Prostate gland (tissue), 2 donors: Measurements from ENCODE around the gene HOXD9.

Experiments used
- POLR2A ChIP-seq: fragments of 450-650 bp; IDR thresholded peaks from one replicate; pipeline ENCODE4 v1.6.1; 2016; ENCODE audit warnings: antibody characterized with exemption, mild to moderate bottlenecking
- POLR2AphosphoS5 ChIP-seq: sonication (generic); formaldehyde crosslinking; IDR thresholded peaks from one replicate; pipeline ENCODE4 v1.6.1; 2017; ENCODE audit warnings: antibody characterized with exemption
- TF ChIP-seq, protein P1 (sequence below), 4 experiments: fragments of 200-600 bp in 2 of 4; fragments of 450-650 bp in 2 of 4; sonication (generic) in 2 of 4; IDR thresholded peaks; 1 replicate in 3 of 4; 2 replicates in 1 of 4; pipeline ENCODE4 v1.5.1; 2016 to 2019; ENCODE audit warnings: antibody characterized with exemption in 4 of 4, mild to moderate bottlenecking in 2 of 4, moderate library complexity in 2 of 4

DNA sequence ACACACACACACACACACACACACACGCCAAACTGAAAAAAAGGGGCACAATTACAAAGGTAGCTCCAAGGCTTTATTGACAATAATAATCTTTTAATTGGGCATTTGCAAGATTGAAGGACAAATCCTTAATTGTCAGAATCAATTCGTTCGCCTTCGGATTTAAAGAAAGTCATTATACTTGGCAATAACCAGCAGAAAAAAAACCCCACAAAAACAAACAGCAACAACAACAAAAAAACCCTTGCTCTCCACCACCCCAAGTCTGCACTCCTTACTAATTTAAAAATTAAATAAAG, 5.2 kb downstream of the HOXD9 start:
- TF ChIP-seq, protein P1, sequence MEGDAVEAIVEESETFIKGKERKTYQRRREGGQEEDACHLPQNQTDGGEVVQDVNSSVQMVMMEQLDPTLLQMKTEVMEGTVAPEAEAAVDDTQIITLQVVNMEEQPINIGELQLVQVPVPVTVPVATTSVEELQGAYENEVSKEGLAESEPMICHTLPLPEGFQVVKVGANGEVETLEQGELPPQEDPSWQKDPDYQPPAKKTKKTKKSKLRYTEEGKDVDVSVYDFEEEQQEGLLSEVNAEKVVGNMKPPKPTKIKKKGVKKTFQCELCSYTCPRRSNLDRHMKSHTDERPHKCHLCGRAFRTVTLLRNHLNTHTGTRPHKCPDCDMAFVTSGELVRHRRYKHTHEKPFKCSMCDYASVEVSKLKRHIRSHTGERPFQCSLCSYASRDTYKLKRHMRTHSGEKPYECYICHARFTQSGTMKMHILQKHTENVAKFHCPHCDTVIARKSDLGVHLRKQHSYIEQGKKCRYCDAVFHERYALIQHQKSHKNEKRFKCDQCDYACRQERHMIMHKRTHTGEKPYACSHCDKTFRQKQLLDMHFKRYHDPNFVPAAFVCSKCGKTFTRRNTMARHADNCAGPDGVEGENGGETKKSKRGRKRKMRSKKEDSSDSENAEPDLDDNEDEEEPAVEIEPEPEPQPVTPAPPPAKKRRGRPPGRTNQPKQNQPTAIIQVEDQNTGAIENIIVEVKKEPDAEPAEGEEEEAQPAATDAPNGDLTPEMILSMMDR (IDR thresholded peaks at IDR 0.05) = no peak
- TF ChIP-seq POLR2AphosphoS5 = no peak
- no peak for TF ChIP-seq POLR2A
